Right atrium auricular region (tissue), 2 donors: Measurements from ENCODE around the gene SNED1. TPM values are rescaled to one million over a fixed set of nuclear protein-coding genes. Genes with fewer than 3 reads are reported as not detected.

Experiments
- DNase-seq: peaks from one replicate; pipeline ENCODE4 v3.0.0-alpha.2; 2019; ENCODE audit warnings: low spot score
- H3K27ac ChIP-seq, 2 donors: fragments of 200-600 bp; sonication (generic); 1 replicate in 1 of 2; 2 replicates in 1 of 2; pipeline ENCODE4 v1.5.1; 2016 to 2019
- H3K27me3 ChIP-seq, 2 donors: fragments of 200-600 bp; sonication (generic); one replicate each; pipeline versions ENCODE4 v1.5.1 to v1.6.0; 2017 to 2019
- H3K36me3 ChIP-seq: fragments of 200-600 bp; sonication (generic); one replicate; pipeline ENCODE4 v1.5.1; 2016
- H3K4me1 ChIP-seq, 2 donors: fragments of 200-600 bp; sonication (generic); one replicate each; pipeline versions ENCODE4 v1.5.1 to v1.6.0; 2017 to 2019
- H3K4me3 ChIP-seq, 2 donors: fragments of 200-600 bp; sonication (generic); 1 replicate in 1 of 2; 2 replicates in 1 of 2; pipeline ENCODE4 v1.5.1; 2017 to 2019; ENCODE audit warnings: mild to moderate bottlenecking in 1 of 2, moderate library complexity in 1 of 2
- H3K9me3 ChIP-seq, 2 donors: fragments of 200-600 bp; sonication (generic); one replicate each; pipeline ENCODE4 v1.5.1; 2019
- CTCF ChIP-seq, 2 donors: fragments of 200-600 bp; sonication (generic); IDR thresholded peaks; one replicate each; pipeline ENCODE4 v1.5.1; 2019; ENCODE audit warnings: antibody characterized with exemption in 2 of 2
- total RNA-seq, 2 donors: library from RNA; depleted of rRNA; stranded (reverse); fragments of >200 nt; gene quantifications; one replicate each; pipeline ENCODE4 v1.1.0, GENCODE V29; 2016

The SNED1 gene
- total RNA-seq, 2 donors from 2014 or later: 9.9 to 16.4 TPM

- H3K36me3 ChIP-seq: no peaks in the 10 kb centered on the region
- no peaks in the 10 kb centered on the region for H3K27me3 ChIP-seq
- peaks cover 0 to 23% of the 10 kb centered on the region in 2 donors for H3K4me1 ChIP-seq
- H3K9me3 ChIP-seq: no peaks in the 10 kb centered on the region
- no peak for TF ChIP-seq CTCF (IDR thresholded peaks at IDR 0.05)
- no peak overlapping the region for H3K4me3 ChIP-seq
- no peak for DNase-seq
- H3K27ac ChIP-seq: no peak overlapping the region
These were observed 12.3 kb upstream of the SNED1 start for GRCh38 chr2:240985881-240986786.

GRCh38 chr2:240986787-240987411, 11.5 kb upstream of the SNED1 start:
- H3K36me3 ChIP-seq: no peaks in the 10 kb centered on the region
- no peaks in the 10 kb centered on the region for H3K9me3 ChIP-seq
- DNase-seq: no peak
- H3K4me3 ChIP-seq: no peak overlapping the region
- no peak overlapping the region for H3K27ac ChIP-seq
- TF ChIP-seq CTCF (IDR thresholded peaks at IDR 0.05): no peak
- no peaks in the 10 kb centered on the region for H3K27me3 ChIP-seq
- H3K4me1 ChIP-seq: peaks cover 0 to 29% of the 10 kb centered on the region in 2 donors

- Histone ChIP-seq H3K27me3 (no peaks in the 10 kb centered on the region), H3K4me3 (no peak overlapping the region), H3K27ac (no peak overlapping the region), H3K9me3 (no peaks in the 10 kb centered on the region), H3K4me1 (peaks cover 0 to 36% of the 10 kb centered on the region in 2 donors), H3K36me3 (no peaks in the 10 kb centered on the region)
- no peak for TF ChIP-seq CTCF (IDR thresholded peaks at IDR 0.05)
- no peak for DNase-seq
These were observed 10.8 kb upstream of the SNED1 start for GRCh38 chr2:240987588-240987987.

GRCh38 chr2:240988146-240988545, 10.3 kb upstream of the SNED1 start:
- Histone ChIP-seq H3K4me3 (no peak overlapping the region), H3K4me1 (peaks cover 0 to 36% of the 10 kb centered on the region in 2 donors), H3K36me3 (no peaks in the 10 kb centered on the region), H3K9me3 (no peaks in the 10 kb centered on the region), H3K27me3 (no peaks in the 10 kb centered on the region), H3K27ac (no peak overlapping the region)
- DNase-seq: no peak
- TF ChIP-seq CTCF (IDR thresholded peaks at IDR 0.05): no peak

GRCh38 chr2:240988571-240989271, 9.7 kb upstream of the SNED1 start:
- no peaks in the 10 kb centered on the region for H3K9me3 ChIP-seq
- no peak for TF ChIP-seq CTCF (IDR thresholded peaks at IDR 0.05)
- DNase-seq: no peak
- H3K4me1 ChIP-seq: peaks cover 0 to 33% of the 10 kb centered on the region in 2 donors
- no peak overlapping the region for H3K27ac ChIP-seq
- H3K36me3 ChIP-seq: no peaks in the 10 kb centered on the region
- no peak overlapping the region for H3K4me3 ChIP-seq
- H3K27me3 ChIP-seq: no peaks in the 10 kb centered on the region
